DMS153 treated with DMSO at 0.1 percent for 48 hours (cell line): Measurements from ENCODE around the gene CAPN14.

Experiments
- DNase-seq: peaks from one replicate; lab custom pipeline; 2025; ENCODE audit not compliant: unreplicated experiment; lab: John Stamatoyannopoulos, UW

The CAPN14 gene, protein sequence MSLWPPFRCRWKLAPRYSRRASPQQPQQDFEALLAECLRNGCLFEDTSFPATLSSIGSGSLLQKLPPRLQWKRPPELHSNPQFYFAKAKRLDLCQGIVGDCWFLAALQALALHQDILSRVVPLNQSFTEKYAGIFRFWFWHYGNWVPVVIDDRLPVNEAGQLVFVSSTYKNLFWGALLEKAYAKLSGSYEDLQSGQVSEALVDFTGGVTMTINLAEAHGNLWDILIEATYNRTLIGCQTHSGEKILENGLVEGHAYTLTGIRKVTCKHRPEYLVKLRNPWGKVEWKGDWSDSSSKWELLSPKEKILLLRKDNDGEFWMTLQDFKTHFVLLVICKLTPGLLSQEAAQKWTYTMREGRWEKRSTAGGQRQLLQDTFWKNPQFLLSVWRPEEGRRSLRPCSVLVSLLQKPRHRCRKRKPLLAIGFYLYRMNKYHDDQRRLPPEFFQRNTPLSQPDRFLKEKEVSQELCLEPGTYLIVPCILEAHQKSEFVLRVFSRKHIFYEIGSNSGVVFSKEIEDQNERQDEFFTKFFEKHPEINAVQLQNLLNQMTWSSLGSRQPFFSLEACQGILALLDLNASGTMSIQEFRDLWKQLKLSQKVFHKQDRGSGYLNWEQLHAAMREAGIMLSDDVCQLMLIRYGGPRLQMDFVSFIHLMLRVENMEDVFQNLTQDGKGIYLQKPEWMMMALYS

DNA sequence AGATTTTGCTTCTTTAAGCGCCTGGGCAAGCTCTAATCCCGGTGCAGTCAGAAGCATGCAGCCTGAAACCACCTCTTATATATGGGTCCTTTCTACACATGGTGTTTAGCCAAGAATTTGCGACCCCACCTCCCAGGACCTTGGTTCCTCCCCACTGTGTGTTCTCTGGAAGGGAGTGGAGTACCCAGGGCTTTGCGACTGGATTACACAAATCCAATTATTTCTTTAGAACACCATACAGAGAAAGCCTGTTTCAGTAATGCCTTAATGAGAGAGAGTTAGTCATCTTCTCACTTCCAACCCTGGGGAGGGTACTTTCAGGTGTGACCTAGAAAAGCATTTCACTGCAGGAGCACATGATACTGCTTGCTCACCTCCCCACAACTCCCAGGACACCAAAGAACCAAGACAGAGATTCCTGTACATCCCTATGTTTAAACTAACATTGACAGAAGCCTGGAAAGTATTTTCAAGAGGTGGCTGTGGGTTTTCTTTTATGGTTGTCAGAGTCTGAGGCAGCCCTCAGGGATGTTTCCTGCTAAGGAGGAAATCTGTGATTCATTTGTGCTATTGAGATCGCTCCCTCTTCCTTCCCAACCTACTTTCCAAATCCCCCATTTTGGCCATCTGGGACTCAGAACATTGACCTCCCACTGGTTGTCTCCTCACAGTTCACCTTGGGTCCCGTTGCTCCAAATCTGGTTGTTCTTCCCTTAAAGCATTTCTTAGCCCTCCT is at the start of gene CAPN14:
TSS of gene CAPN14 (minus strand) at position 51 of the 736 bp plus-strand sequence. CDS start 12,068 bp downstream, outside the sequence.
- no peak for DNase-seq

DNA sequence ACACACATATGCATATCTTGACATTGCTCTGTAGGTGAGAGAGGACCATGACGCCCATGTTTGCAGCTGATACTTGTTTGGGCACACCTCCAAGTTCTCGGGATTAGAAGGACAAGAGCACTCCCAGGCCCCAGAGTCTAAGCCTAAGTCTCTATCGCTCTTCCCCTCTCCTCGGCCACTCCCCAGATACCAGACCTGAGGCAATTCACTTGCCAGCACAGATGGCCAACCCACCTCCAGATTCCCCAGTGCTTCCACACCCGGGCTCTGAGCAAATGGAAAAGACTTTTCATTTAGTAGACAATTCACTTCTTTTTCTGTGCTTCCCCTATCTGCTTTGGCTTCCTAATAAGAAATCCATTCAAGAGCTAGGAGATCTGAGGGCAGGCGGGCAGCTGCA is 49.5 kb upstream of the CAPN14 start:
- DNase-seq: no peak

DNA sequence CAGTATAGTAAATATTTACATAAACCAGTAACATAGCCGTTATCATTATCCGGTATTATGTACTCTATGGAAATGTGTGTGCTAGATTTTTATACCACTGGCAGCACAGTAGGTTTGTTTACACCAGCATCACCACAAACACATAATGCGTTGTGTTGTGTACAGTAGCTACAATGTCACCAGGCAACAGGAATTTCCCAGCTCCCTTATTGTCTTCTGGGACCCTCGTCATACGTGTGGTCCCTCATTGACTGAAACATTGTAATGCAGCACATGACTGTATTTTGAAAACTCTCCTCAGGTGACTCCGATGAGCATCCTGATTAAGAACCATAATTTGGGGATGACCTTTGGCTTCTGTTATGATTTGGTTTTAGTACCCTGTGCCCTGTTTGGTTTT is 47.9 kb upstream of the CAPN14 start:
- no peak for DNase-seq

DNA sequence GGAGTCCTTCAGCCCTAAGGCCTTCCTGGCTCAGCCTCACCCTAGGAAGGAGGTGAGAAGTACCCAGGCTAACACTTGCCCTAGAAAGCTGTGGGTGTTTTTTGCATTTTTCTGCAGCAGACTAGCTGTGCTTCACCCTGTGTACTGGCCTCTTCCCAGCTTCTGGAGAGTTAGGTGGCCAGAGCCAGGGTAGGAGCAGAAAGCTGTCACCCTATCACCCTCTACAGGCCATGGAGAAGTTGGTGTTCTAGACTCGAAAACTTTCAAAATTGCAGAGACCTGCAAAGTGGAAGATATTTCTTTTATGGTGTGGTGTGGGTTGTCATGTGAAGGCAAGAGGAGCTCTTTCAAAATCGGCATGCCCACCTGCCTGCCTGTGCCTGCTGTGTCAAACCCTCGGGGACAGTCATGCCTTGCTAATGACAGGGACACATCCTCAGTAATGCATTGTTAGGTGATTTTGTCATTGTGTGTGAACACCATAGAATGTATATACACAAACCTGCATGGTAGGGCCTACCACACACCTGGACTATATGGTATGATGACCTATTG is 46.4 kb upstream of the CAPN14 start:
- DNase-seq: no peak

DNA sequence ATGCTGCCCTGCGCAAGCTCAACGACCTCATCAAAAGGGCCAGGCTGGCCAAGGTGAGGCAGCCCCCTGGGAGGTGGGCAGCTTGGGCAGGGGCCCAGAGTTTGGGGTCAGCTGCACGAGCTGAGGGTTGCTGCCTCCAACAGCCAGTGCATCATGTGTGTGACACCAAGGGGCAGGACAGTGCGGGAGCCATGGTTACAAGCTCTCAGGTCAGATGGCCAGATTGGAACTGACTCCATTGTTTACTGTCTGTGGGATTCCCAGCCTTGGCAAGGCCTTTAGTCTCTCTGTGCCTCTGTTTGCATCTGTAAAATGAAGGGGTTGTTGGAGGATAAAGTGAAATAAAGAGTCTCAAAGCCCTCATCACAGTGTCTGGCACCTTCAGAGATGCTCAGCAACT is 43.6 kb upstream of the CAPN14 start:
- DNase-seq: no peak

DNA sequence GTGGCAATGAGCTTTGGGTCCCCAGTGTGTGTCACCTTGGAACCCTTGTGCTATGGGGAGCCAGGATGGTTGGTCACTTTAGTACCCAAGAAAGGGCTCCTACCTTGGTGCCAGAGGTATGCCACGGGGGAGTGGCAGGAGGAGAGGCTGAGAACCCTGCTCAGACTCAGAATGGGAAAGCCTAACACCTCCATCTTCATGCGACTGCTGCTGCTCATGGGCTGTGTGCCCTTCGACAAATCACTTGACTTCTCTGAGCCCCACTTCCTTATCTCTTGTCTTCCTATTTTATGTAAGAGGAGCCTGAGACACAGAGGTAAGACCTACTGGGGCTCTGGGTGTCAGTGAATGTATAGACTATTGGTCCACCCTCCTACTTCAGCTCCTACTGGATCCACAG is 41.8 kb upstream of the CAPN14 start:
- no peak for DNase-seq

DNA sequence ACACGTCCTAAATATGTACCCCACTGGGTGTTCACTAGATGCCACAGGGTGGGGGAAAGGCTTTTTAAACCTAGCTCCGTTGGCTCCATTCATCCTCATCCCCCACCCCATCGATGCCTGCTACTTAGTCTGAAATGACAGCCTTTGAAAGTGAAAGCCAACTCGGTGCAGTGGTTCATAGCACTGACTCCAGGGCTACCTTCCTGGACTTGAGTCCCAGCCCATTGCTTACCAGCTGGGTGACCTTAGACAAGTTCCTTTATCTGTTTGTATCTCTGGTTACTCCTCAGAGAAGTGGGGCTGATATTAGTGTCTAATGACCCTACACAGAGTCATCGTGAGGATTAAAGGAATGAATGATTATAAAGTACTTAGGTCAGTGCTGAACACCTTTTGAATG is 41.0 kb upstream of the CAPN14 start:
- DNase-seq: no peak

DNA sequence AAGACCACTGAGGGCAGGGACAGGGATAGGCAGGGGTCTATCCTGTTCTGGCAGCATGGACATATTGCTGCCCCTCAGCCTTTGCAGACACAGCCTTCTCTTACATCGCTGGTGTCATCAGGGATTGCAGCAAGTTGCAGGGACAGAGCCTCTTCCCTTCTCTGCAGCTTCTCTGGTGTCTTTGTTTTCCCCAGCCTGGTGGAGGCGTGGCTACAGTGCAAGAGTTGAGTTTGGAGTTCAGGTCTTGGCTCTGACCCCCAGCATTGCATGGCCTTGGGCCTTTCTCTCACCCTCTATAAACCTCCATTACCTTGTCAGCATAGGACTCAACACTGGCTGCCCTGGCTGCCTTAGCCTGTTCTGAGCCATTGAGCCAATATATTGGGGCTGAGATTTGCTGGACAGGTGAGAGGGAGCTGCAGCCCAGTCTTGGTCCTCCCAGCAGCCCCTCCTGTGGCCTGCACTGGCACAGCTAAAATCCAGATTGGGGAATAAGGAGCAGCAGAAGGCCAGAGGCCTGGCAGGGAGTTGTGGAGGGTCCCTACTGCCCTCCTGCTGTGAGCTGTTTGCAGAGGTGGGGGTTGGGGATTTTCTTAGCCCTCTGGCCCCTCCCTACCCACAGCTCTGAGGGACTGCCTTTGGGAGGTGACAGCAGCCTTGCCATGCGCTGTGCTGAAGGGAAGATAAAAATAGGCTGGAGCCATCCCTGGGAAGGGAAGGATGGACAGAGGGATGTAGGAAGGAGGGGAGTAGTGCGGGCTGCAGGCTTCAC is 39.5 kb upstream of the CAPN14 start:
- no peak for DNase-seq

DNA sequence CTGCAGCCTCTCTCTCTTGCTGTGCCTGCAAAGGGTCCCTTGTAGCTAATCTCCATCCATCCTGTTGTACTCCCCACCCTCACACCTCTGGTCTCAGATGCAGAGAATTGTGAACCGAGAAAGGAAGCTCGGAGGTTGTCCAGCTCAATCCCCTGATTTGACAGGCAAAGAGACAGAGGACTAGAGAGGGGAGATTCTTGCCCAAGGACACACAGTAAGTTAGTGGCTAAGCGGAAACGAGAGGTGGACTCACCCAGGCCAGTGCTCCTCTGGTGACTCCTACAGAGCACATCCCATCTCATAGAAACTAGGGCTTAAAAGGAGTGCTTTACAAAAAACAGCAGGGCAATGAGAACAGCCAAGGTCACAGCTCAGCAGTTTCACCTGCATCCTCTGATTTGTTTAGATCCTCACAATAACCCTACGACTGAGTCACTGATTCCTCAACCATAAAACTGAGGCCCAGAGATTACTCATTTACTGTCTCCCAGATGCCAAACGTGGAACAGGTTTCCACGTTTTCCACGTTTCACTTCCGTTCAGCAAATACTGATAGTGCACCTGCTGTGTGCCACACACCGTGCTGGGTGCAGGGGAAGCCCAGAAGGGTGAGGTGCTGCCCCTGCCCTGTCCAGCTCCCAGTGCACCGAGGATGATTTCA is 38.7 kb upstream of the CAPN14 start:
- no peak for DNase-seq

DNA sequence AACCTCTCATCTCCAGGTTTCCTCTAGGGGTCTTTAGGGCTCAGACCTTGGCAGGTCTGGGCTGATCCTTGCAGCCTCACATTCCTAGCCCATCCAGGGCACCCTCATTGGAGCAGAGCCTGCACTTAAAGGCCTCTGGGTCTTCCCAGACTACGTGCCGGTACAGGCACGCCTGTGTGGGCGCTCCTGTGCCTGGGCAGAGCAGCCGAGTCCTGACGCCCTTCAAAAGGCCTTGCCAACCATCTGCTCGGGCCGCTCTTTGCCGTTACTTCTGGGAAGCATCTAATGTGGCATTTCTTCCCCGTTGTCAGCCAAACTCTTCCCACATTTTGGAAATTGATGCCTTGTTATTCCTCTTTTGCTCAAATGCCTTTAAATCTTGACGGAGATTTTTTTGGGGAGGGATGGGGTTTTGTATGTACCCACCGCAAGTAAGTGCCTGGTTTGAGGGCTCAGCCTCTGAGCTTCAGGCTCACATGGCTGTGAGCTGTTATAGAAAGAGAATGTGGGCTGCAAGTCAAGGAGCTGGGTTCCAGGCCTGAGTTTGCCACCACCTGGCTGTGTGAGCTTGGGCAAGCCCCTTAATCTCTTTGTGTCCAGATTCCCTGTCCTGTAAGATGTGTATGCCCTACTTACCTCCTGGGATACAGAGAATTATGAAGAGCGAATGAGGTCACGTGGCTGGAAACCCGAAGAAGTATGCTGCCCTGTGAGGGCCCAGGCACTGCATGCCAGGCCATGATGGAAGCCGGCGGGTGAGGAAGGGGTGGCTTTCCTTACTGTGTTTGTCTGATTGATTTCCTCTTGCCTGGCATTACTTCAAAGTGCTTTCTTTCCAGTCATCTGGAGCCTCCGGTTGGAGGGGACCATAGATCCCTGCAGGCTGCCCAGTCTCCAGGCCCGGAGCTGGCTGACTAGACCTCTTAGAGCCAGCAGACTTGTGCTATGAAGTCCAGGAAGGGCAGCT is 37.2 kb upstream of the CAPN14 start:
- DNase-seq: no peak

DNA sequence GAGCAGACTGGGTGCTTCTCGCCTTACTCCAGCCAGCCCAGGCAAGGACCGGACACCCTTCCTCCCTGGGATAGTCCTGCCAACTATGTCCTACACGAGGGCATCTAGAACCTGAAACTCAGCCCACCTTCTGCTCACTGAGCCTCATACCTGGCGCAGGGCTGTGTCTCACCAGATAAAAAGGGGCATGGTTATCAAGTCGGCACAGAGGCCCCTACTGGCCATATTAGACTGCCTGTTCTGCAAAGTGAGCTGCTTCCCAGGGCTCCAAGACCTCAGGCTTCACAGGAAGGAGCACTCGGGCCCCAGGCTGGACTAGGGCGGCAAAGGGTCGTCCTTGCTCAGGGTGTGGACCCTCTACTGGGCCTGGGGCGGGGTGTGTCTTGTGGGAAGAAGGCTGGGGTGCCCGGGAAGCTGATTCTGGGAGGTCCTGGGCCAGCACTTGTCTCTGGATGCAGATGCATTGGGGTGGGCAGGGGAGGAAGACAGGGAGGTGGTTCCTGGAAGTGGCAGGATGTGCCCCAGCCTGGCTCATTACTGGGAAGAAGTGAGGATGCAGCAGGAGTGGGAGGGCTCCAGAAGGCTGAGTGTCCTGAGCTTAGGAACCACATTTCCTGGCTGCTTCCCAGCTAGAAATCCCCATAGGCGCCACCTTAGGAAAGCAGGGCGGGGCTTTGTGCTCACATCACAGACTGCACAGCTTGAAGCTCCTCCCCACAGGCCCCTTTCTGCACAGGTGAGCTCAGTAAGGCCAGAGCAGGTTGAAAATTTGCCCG is 36.2 kb upstream of the CAPN14 start:
- DNase-seq: no peak

DNA sequence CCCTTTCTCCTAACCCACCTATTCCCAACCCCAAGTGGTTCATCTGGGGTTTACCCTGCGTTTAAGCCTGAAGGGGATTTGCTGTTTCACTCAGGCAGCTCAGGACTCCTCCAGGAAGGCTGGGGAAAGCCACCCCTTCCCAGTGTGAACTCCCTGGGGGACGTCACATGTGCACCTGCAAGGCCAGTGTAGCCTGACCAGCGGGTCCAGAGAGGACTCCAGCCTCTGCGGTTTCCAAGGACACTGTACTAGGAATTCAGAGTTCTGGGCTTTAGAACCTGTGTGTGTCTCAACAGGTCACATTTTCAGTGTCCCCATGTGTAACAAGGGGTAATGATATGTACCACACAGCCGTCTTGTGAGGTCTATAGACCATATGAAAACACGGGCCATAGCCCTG is 34.5 kb upstream of the CAPN14 start:
- DNase-seq: no peak

DNA sequence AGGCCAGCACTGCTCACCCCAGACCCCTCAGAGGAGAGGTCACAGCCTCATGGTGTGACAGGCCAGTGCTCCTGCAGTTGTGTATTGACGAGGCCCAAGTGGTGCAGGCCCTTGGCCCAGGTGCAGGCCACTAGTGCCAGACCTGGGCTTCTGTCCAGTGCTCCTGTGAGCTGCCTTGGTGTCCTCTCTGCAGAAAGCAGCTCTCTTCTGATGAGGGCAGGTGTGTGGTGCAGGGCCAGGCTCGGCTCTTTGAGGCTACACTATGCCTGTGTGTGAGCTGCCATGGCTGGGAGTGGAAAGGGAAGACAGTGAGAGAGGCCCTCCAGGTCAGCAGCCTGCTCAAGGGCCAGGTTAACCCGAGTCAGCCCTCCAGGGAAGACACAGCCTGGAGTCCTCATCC is 33.7 kb upstream of the CAPN14 start:
- DNase-seq: no peak

DNA sequence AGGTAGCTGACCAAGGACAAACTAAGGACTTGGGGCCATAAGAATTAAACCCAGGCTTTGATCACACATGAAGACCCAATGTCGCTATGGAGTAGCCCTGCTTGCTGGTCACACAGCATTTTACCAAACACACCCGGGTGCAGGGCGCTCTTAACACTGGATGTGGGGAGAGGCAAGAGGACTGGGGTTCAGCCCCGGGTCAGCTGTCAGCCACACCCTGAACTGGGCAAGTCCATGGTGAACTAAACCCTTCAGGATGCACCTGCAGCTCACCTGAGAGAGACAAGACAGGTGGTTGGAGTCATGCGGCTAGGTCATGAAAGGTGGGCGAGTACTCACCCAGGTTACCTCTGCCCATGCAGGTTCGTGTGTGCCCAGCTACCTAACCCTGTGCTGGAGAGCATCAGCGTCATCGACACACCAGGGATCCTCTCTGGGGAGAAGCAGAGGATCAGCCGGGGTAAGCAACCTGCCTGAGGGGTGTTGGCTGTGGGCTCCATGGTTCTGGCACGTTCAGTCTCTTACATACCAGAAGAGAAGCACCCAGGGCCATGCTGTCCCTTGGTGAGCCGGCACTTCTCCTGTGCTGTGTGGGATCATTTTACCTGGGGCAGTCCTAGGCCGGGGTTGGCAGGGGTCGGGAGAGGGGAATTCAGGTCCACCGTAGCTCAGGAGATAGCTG is 31.8 kb upstream of the CAPN14 start:
- DNase-seq: no peak

DNA sequence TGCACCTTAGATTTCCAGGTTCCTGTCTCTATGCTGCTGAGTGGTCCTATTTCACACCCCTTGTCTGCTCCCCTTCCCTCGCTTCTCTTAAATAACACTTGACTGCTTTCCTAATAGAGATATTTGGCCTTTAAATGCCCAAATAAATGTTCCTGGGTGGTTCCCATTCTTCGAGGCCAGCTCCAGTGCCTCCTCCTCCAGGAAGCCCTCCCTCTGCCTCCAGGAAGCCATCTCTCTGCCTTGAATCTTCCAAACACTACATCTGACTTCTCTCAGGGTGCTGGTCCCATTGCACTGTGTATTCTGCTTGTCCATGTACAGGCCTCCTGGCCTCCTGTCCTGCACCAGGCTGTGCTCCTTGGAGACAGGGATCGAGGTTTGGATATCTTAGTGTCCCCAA is 30.8 kb upstream of the CAPN14 start:
- DNase-seq: no peak

DNA sequence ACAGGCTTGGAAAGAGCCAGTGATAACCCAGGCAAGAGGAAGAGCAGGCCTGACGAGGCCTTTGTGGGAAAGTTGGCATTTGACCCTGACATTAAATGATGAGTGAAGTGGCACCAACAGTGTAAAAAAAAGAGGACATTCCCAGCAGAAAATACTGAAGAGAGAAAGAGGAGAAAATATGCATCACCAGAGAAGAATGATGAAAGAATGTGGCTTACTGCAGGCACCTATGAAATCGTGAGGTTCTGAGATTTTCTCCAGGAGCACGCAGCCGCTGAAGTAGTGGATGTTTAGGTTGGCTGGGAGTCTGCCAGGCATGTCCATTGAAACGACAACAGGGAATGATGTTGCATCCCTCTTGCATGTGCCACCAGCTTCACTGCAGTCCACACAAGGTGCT is 30.4 kb upstream of the CAPN14 start:
- no peak for DNase-seq

DNA sequence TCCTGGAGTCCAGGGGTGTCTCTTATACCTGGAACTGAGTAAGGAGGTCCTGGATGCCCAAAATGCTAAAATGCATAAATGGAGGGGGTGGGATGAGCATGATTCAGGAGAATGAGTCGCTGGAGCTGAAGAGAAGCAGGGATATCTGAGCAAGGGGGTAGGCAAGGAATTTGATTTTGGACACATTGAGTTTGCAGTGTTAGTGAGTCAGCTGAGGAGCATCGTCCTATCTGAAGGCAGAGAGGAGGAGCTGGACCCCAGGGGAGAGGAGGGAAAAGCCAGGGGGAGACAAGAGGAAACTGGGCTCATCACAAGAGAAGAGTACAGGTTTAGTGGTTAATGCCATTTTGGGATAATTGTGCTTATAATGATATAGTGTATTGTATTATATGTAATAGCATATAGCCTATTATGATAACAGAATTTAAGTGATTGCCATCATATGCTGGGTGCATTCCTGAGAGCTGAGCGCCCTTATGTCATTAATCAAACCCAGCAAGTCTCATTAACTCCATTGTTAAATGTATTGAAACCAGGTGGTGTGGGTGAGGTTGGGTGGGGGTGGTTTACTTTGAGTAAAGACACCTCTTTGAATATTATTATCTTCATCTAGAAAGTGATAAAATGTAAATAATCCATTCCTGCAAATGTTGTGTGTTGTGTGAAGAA is 29.0 kb upstream of the CAPN14 start:
- DNase-seq: no peak
